HTR-8/SVneo (cell line): ENCODE data around the gene USP40.

ENCODE experiments used
- DNase-seq: peaks from one replicate; pipeline ENCODE4 v3.0.0; 2011; ENCODE audit warnings: low spot score, mixed read lengths; ENCODE audit not compliant: insufficient read length
- FAIRE-seq: peaks from 2 replicates; lab custom pipeline; 2011; peaks lifted over from hg19 to GRCh38; lab: Jason Lieb, UNC

The USP40 gene

DNA sequence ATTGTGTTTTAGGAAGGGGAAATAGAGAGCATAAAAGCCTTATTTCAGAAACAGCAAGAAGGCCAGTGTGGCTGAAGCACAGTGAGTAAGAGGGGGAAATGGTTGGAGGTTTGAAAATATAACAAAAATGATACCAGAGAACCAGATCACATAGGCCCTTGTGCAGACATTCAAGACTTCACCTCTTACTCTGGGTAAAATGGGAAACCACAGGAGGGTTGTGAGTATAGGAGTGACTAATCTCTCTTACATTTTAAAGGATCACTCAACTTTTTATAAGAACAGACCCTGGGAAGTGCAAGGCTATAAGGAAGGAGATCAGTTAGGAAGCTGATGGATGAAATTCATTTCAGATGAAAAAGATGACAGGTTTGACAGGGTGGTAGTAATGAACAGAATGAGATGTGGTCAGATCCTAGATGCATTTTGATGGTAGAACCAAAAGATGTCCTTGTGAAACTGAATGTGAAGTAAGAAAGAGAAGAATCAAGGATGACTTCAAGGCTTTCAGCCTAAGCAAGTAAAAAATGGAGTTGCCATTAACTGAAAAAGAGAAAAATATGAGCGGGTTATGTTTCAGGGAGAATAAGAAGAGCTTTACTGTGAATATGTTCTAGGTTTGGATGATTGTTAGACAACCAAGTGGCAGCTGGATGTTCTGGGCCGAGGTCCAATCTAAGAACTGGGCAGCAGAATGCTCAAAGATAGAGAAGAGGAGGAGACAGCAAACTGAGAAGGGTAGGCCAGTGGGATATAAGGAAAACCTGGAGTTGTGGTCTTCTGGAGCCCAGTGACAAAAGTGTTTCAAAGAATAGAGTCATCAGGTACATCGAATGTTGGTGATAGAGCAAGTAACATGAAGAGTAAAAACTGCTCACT is 65.1 kb downstream of the USP40 start:
- DNase-seq = no peak
- no peak for FAIRE-seq

DNA sequence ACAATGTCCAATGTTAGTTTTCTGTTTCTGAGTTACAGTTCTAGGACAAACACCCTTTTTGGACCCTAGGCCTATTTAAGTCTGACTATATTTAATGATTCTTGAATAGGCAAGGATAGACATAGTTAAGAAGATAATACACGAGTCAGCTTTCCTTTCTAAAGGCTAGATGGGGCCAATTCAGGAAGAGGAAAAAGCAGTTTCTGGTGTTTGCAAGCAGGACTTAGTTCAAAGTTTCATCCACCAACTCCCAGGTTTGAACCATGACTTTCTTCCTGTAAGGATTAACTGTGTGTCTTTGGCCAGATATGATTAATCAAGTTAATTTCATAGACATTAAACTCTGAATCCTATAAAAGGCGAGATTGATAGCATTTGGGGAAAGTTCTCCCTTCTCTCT is 66.7 kb downstream of the USP40 start:
- FAIRE-seq (no peak), DNase-seq (no peak)

DNA sequence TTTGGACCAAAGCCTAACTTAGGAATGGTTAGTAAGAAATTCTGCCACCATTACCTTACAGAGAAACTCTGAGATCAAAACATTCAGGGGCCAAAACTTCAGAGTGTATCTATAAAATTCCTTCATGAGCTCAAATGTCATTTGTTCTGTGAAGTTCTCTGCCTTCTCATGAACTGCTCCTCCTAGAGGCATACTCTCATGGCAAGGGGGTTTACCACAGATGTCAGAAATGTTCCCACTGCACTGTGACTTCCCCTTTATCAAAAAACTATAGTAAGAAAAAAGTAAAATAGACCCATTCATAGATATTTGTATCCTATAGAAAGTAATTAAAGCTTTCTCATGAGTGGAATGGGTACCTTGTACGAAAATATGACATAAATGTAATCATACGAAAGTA is 68.5 kb downstream of the USP40 start:
- no peak for FAIRE-seq
- DNase-seq = no peak

DNA sequence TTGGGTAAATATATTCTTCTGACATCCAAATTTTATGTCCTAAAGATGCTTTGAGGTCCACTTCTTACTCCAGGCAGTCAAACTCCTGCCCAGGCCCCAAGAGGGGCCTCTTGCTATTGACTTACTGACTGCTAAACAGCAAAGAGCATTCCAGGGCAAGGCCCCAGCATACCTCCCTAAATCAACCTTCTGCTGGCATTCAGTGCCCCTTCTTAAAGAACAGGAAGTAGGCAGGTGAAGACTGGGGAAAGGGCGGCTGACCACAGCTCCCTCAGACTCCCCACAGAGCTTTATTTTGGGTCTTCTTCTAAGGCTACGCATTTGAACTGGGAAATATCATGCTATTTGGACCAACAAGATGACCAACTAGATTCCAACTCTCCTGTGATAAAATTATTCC is 68.9 kb downstream of the USP40 start:
- DNase-seq (no peak), FAIRE-seq (no peak)

DNA sequence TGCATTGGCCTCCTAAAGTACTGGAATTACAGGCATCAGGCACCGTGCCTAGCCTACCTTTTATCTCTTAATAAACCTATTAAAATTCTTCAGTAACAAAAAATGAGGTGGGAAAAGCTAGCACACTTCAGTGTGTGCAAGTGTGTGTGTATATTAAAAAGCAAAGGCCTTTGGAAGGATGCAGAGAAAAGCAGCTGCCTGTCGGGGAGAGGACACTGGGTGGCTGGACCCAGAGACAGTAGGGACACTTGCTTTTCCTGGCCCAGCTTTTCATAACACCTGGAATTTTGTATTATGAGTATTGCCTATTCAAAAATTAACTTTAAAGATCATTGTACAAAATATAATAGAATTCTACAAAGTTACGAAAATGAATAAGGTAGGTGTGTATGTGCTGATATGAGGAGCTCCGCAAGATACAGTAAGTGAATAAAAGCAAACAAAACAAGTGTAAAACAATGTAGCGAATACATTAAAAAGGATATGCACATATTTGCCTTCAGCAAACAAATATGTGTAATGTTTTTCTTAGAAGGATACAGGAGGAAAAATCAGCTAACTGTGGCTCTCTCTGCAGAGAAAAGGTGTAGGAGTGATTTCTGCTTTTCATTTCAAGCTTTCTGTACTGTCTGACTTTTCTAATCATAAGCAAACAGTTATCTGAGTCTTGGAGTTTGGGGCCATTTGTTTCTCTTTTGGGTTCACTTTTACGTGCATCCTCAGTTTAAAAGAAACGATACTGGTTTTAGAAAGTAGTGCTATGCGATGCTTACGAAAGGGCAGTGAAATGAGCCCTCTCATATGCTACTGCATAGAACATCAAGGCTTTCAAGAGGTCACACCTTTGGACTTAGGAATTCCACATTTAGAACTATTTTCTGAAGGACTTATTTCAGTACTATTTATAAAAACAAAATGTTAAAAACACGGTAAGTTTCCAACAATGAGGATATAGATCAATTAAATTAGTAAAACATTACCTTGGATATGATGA is 70.8 kb downstream of the USP40 start:
- DNase-seq (no peak), FAIRE-seq (no peak)

DNA sequence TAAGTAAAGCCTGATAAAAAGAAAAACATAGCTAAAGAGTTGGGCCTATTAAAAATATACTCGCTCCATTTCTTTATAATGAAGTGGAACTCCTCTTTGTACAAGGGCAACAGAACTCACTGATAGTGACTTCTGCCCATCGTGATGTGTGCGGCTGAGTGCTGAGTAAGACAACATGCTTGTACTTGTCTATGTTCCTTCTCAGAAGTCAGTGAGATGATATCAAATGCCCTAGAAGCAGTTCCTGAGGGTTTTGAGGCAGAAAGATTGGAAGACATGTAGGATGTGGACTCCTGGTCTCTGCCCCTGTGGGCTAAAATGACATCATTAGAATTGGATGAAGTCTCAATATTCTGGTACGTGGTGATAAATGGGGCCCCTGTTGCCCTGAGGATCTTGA is 73.8 kb downstream of the USP40 start:
- DNase-seq = no peak
- FAIRE-seq = no peak

DNA sequence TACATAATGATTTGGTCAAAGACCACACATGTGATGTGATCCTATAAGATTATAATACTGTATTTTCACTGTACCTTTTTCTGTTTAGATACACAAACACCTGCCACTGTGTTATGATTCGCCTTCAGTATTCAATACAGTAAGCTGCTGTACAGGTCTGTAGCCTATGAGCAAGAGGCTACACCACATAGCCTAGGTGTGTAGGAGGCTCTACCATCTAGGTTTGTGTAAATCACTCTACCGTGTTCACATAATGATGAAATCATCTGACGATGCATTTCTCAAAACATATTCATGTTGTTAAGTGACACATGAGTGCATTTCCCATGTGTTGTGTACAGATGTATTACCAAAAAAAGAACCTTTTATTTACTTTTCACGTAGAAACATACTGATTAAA is 74.5 kb downstream of the USP40 start:
- DNase-seq = no peak
- FAIRE-seq = no peak

DNA sequence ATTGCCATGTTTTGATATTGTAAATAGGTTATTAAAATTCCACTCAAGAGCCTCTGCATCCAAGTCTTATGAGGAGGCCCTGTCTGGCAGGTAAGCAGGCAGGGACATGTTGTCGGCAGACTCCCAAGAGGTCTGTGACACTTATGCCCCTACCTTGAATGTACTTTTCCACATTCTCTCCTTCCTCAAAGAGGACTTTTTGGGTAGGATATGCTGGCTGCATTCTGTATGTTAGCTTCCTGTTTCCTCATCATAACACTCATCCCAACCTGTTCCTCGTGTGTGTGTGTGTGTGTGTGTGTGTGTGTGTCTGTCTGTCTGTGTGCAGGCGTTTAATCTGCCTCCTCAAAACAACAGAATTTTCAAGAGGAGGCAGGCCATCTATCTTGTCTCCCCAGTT is 75.3 kb downstream of the USP40 start:
- DNase-seq = no peak
- FAIRE-seq = no peak

DNA sequence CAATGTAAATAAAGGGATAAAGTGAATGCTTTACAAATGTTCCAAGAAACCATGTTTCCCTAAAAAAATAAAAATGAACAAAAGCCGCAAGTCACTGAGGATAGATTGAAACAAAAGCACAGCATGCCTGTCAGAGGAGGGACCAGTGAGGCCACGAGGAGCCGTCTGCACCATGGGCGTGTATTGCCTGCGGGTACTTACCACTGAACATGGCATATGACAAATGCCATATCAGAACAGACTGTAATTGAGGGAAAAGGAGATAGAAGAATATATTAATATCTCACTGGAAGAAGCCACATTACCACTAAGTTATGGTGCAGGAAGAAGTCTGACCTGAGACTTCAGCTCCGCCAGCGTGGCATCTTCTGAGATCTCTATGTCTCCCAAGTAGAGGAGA is 75.8 kb downstream of the USP40 start:
- FAIRE-seq (no peak), DNase-seq (no peak)

DNA sequence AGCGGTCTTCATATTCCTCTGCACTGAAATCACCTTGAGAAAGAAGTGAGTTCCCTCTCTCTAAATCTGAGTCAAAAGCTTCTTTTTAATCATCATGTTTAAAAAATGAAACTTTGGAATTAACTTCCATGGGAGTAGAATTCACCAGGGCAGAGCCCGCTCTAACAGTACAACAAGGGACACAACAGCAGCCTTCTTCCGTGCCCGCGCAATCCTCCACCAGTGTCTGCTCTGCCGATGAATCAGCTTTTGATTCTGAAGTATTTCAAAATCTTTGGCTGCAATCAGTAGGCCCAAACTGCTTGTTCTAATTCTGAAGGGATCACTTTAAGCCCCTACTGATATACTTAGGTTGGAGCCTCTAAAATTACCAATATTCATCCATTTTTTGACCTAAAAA is 76.9 kb downstream of the USP40 start:
- FAIRE-seq (no peak), DNase-seq (no peak)

DNA sequence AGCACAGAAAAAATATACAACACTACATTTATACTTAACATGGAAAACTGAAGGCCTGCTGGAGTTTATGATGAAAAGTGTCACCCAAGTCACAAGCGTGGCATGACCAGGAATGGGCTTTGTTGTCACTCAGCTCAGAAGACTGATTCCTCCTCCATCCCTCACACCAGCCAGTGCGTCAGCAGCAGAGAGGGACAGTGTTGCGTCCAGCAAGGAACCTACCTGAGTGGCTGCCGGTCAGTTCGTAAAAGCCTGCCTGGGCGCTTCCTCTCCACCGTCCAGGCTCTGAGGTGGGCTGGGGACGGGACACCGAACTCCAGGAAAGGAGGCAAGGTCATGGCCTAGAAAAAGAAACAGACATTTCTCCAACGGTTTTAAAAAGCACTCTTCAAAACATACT is 77.4 kb downstream of the USP40 start:
- no peak for DNase-seq
- FAIRE-seq = no peak

DNA sequence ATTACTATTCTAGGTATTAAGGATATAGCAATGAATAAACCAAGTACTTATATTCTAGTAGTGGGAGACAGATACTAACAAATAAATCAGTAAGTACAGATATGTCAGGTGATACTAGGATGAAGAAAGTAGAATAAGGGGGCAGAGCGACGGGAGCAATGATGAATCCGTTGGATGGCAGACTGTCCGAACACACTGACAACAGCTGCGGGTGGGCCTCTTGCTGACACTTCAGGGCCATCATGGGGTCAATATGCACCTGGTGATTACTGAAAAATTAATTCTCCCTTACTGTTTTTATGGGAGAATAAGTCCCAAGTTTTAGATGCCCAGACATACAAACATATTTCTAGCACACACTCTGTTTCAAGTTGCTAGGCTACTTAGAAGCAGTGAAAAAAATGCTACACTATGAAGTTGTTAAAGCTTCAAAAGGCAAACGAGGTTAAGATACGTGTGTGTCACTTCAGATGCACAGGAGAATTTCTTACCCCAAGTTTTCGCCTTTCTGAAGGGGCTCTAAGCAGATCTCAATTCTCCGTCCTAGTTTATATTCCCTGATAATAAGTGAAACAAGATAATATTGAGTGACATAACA is 78.7 kb downstream of the USP40 start:
- FAIRE-seq (no peak), DNase-seq (no peak)

DNA sequence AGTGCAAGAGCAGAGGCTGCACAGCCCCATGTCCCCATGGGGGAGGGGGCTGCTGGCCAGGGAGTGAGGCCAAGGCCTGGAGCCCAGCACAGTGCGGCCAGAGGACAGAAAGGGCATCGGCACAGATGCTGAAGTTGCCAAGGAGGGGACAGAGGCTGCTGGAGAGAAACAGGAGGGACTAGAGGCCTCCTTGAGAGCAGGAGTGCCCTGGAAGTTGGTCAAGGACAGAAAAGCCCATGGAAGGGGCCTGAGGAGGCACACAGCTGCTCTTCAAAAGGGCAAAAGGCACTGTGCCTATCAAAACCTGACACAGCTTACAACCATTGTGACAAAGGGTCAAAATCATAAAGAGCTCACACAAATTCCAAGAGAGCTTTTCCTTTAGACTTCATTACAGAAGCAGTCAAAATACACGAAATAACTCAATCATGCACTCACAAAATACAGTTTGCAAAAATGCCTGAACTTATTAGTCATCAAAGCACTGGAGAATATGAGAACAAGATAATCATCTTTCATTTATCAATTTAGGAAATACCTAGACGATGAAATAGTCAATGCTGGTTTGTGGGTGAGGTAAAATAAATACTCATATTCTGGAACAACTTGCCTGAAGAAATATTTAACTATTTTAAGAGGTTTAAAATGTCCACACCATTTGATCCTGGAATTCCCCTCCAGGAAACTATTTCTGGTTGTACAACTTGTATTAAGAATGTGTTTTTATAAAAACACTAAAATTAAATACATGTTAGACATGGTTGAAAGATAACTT is 79.6 kb downstream of the USP40 start:
- DNase-seq = peak; percentile 80
- FAIRE-seq = no peak

DNA sequence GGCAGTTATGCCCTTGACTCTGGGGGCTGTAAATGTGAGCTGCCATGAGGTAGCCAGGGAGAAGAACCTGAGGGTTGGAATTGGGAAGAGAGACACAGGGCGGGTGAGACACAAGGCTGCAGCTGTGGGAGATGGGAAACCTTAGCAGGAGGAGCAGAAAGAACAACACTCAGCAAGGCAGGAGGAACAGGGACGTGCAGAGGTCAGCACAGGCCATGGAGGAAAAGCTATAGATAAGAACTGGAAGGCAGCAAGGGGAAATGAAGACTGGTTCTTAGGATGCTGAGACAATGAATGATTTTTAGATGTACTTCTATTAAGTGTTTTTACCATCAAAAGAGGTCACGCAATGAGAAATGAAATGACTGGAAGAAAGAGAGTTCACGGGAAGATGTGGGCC is 80.2 kb downstream of the USP40 start:
- no peak for FAIRE-seq

DNA sequence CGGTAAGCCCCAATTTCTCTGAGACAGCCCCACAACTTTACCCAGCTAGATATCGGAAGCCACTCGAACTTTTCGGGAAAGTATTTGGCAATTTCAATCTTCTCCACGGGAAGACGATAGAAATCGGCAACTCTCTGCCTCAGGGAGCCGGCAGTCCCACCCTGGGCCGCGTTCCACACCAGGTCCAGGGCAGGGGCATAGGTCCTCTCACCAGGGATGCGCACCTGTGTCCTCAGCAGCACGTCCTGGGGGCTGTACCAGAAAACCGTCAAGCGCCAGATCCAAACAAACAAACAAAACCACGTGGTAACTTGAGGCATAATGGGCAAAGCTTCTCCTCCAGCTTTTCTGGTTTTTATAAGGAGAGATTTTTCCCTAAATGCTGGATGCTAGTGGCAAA is 80.9 kb downstream of the USP40 start:
- FAIRE-seq = no peak
- no peak for DNase-seq

More for the DNA sequence above, 80.2 kb downstream of the USP40 start:
- no peak for DNase-seq

DNA sequence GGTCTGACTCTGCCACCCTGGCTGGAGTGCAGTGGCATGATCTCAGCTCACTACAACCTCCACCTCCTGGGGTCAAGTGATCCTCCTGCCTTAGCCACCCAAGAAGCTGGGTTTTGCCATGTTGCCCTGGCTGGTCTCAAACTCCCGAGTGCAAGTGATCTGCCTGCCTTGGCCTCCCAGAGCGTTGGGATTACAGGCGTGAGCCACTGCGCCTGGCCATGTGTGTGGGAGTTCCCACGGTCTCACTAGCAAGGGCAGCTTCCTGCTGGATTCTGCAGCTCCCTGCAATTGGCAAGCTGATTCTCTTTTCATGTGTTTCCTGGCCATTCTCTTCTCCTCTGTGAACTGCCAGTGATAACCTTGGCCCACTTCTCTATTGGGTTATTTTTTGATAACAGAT is 84.0 kb downstream of the USP40 start:
- DNase-seq (no peak), FAIRE-seq (no peak)

DNA sequence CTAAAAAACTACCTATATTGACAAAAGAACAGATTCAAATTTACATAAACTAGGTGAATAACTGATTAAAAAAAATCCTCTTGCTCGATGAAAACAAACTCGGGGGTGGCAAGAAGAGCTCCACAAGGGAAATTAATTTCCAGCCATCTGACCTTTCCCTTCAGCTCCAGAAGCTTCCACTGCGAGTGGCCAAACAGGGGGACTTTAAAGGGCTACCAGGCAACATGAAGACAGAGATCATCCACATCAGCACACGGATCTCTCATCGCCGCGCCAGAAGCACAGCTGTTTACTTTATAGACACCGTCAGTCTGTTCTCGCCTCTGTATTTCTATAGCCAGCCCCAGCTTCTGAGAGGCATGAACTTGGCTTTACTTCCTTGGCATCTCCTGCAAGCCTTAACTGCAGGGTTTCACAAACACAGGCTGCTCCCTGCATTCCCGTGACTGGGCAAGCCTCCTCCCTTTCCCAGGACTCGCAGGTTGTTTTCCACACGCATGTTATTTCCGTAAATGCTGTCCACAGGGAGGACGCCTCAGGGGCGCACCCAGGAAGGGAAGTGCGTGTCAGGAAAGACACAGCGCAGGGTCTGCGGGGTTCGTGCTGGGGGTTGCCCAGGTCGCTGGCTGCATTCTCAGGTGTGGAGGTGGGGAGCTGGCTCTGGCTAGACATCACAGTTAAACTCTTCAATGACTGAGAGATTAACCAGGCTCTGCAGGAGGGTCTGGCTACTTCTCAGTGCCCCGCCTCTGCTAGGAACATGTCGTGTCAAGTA is 85.0 kb downstream of the USP40 start:
- DNase-seq (no peak), FAIRE-seq (no peak)

DNA sequence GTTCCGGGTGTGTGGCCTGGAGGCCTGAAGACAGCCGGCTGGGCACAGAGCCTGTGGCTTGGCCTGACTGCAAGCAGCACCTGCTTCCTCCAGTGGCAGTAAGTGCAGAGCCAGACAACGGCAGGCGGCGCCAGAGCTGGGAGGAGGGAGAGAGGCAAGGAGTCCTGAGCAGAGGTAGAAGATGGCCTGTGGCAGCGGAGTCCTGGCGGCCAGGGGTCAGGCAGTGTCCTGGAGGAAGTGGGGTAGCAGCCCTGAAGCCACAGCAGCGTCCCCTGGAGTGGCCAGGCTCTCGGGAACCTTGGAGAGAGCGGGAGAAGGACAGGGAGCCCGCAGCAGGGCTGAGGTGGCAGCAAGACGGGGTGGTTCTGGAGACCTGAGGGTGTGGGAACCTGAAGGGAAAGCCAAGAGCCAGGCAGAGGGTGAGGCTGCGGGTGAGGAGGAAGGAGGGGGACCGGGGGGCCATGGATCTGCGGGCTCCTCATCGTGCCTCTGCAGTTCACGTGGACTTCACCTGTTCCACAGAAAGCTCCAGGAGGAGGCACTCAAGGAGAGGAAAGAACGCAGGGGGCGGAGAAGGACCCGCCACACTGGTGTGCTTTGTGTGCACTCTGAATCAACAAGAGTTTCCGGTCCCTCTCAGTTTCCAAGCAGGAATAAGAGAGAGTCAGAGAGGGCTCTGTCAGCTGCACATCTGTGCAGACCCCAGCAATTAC is 85.9 kb downstream of the USP40 start:
- FAIRE-seq (no peak), DNase-seq (no peak)
